Measurements from ENCODE around the gene ORM2.
"Not testable (repeated sequence)": the region's sequence is repeated elsewhere in the genome, so short reads cannot be mapped to it uniquely, and the experiment has no call there.

Gene ORM2

GRCh38 chr9:114314256-114314867 lies 15.3 kb upstream of the ORM2 start:
- H3K4me3 ChIP-seq (ENCODE audit: low read length), result no peak overlapping the region
- no peak for TF ChIP-seq ZNF274 (IDR thresholded peaks at IDR 0.05; ENCODE audit: low read depth, low read length)

- H3K4me3 ChIP-seq (ENCODE audit: low read length), result no peak overlapping the region
These were observed 14.6 kb upstream of the ORM2 start for GRCh38 chr9:114314881-114315722.

GRCh38 chr9:114315723-114316363 lies 13.8 kb upstream of the ORM2 start:
- no peak for TF ChIP-seq ZNF274 (IDR thresholded peaks at IDR 0.05; ENCODE audit: low read depth, low read length)
- H3K4me3 ChIP-seq (ENCODE audit: low read length), result no peak overlapping the region

More at GRCh38 chr9:114314881-114315722, 14.6 kb upstream of the ORM2 start:
- no peak for TF ChIP-seq ZNF274 (IDR thresholded peaks at IDR 0.05; ENCODE audit: low read depth, low read length)

- H3K4me3 ChIP-seq (ENCODE audit: low read length), result no peak overlapping the region
- TF ChIP-seq ZNF274 (IDR thresholded peaks at IDR 0.05; ENCODE audit: low read depth, low read length), result no peak
These were observed 13.0 kb upstream of the ORM2 start for GRCh38 chr9:114316605-114317230.

- no peak for TF ChIP-seq ZNF274 (IDR thresholded peaks at IDR 0.05; ENCODE audit: low read depth, low read length)
- H3K4me3 ChIP-seq (ENCODE audit: low read length), result no peak overlapping the region
These were observed 11.9 kb upstream of the ORM2 start for GRCh38 chr9:114317665-114318357.

- TF ChIP-seq ZNF274 (IDR thresholded peaks at IDR 0.05; ENCODE audit: low read depth, low read length), result no peak
These were observed 11.3 kb upstream of the ORM2 start for GRCh38 chr9:114318416-114318815.

GRCh38 chr9:114319147-114319546 lies 10.5 kb upstream of the ORM2 start:
- H3K4me3 ChIP-seq (ENCODE audit: low read length), result no peak overlapping the region
- no peak for TF ChIP-seq ZNF274 (IDR thresholded peaks at IDR 0.05; ENCODE audit: low read depth, low read length)

More at GRCh38 chr9:114318416-114318815, 11.3 kb upstream of the ORM2 start:
- H3K4me3 ChIP-seq (ENCODE audit: low read length), result no peak overlapping the region

GRCh38 chr9:114320710-114321109 lies 9.0 kb upstream of the ORM2 start:
- not testable (repeated sequence) for H3K4me3 ChIP-seq (ENCODE audit: low read length)

- TF ChIP-seq ZNF274 (IDR thresholded peaks at IDR 0.05; ENCODE audit: low read depth, low read length), result no peak
- no peak overlapping the region for H3K4me3 ChIP-seq (ENCODE audit: low read length)
These were observed 7.9 kb upstream of the ORM2 start for GRCh38 chr9:114321759-114322158.

- H3K4me3 ChIP-seq (ENCODE audit: low read length), result not testable (repeated sequence)
These were observed 7.4 kb upstream of the ORM2 start for GRCh38 chr9:114322160-114322818.

GRCh38 chr9:114322831-114323531 lies 6.7 kb upstream of the ORM2 start, which contains the start of gene ORM1:
Gene ORM1, plus strand, starts transcription at chr9:114323098. Its CDS starts 36 bp downstream, at chr9:114323134.
- not testable (repeated sequence) for H3K4me3 ChIP-seq (ENCODE audit: low read length)

GRCh38 chr9:114323849-114324248 lies 5.8 kb upstream of the ORM2 start:
- not testable (repeated sequence) for H3K4me3 ChIP-seq (ENCODE audit: low read length)

- no peak for TF ChIP-seq ZNF274 (IDR thresholded peaks at IDR 0.05; ENCODE audit: low read depth, low read length)
- no peak overlapping the region for H3K4me3 ChIP-seq (ENCODE audit: low read length)
These were observed 5.2 kb upstream of the ORM2 start for GRCh38 chr9:114324492-114324891.

- H3K4me3 ChIP-seq (ENCODE audit: low read length), result not testable (repeated sequence)
These were observed 4.7 kb upstream of the ORM2 start for GRCh38 chr9:114324965-114325364.

GRCh38 chr9:114325684-114326254 lies 3.9 kb upstream of the ORM2 start:
- not testable (repeated sequence) for H3K4me3 ChIP-seq (ENCODE audit: low read length)
